Measurements from ENCODE around the gene PVALB. TPM values are rescaled to one million over a fixed set of nuclear protein-coding genes. Genes with fewer than 3 reads are reported as not detected.

Gene PVALB
- total and polyA plus RNA-seq, 2 of the 4 experiments (the other 2 are of a cell fraction) = not detected

DNA sequence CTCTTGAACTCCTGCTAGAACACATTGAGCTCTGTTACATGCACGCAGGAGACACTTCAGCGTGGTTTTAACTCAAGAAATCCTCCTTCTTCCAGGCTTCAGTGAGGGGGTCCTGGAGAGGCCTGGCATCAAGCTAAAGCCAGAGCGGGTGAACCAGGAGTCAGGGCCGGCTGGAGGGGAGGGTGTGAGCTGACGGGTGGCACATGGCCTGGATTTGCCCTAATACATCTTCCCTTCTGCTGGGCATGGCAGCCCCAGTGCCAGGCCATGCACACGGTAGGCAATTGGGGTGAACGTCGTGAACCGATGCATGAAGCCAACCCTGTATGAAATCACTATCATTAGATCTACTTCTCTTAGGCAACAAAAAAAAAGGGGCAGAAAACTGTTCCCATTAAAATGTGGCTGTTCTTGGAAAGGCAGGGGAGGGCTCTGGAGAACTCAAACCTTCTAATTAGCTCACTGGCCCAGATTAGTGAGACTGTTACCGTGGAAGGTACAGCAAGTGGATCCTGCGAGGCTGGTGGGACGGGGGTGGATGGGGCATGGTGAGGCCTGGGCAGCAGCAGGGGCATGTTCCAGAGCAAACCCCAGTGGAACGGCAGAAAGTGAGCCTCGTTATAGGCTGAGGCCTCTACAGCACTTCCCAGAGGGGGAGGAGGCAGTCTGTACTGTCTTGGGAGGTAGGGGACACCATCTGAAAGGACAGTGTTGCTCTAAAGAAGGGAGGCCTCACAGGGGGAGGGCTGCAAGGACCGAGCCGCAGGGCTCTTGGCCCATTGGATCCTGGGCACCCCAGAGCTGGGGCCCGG, 51.5 kb downstream of the PVALB start:
- no peak overlapping the region for H3K14ac ChIP-seq (replicated peaks; ENCODE audit: low read depth, low read length)
- no peaks in the 10 kb centered on the region for H3K27me3 ChIP-seq (ENCODE audit: control insufficient read depth, insufficient read depth, low read length)
- 61% methylated on average over 2 of the region's 17 CpGs; no CpG with 5 or more reads in 1 of the 2 experiments for WGBS, 2 experiments (ENCODE audit: extremely low coverage in 2 of 2, insufficient read length in 1 of 2)
- H2BK5ac ChIP-seq (ENCODE audit: low read depth, low read length, poor library complexity, severe bottlenecking) = no peak overlapping the region
- H2AFZ ChIP-seq (replicated peaks; ENCODE audit: low read length, poor library complexity) = no peak overlapping the region
- ChIA-PET CTCF (no interaction called here), POLR2A (ENCODE audit: unreplicated experiment) (no interaction called here)
- H3K18ac ChIP-seq (ENCODE audit: low read depth, low read length) = no peak overlapping the region
- H3K27ac ChIP-seq (ENCODE audit: insufficient read depth, low read length) = no peak overlapping the region
- no peak overlapping the region for H2BK20ac ChIP-seq (ENCODE audit: low read depth, low read length)
- H3K36me3 ChIP-seq (ENCODE audit: control insufficient read depth, insufficient read depth, low read length) = peaks cover 17% of the 10 kb centered on the region
- H3K9me3 ChIP-seq (ENCODE audit: control insufficient read depth, insufficient read depth, low read length) = no peaks in the 10 kb centered on the region
- no peak overlapping the region for H4K91ac ChIP-seq (ENCODE audit: insufficient read depth, low read depth, low read length)
- no peak overlapping the region for H3K4ac ChIP-seq (ENCODE audit: low read depth, low read length)
- H4K20me1 ChIP-seq (ENCODE audit: insufficient read depth, low read length) = no peaks in the 10 kb centered on the region; the same call in 1 of the 2 replicates
- no peak overlapping the region for H4K5ac ChIP-seq (ENCODE audit: low read depth, low read length)
- intact Hi-C loops (cut with micrococcal nuclease) (no loop called here), in situ Hi-C loops (cut with MboI; ENCODE audit: low sequenced_read_pairs) (no loop called here), dilution Hi-C loops (cut with HindIII; ENCODE audit: low sequenced_read_pairs, unreplicated experiment) (no loop called here)
- H2AK5ac ChIP-seq (ENCODE audit: low read depth, low read length) = no peak overlapping the region
- no peak overlapping the region for H3K4me2 ChIP-seq (ENCODE audit: low read depth, low read length)
- no peak overlapping the region for H3K56ac ChIP-seq (ENCODE audit: extremely low read depth, insufficient read depth, low read length)
- ATAC-seq (ENCODE audit: low read depth) (no peak), DNase-seq (no peak)
- no peak overlapping the region for H3K4me3 ChIP-seq (ENCODE audit: insufficient read depth, low read depth, low read length)
- peaks cover 6% of the 10 kb centered on the region; the same call in 1 of the 2 replicates for H3K4me1 ChIP-seq (ENCODE audit: control insufficient read depth, insufficient read depth, low read length)
- H2BK120ac ChIP-seq (ENCODE audit: low read depth, low read length) = no peak overlapping the region
- no peaks in the 10 kb centered on the region for H3K79me1 ChIP-seq (ENCODE audit: low read depth in 1 of 2, low read length in 2 of 2)
- H2AK9ac ChIP-seq (replicated peaks; ENCODE audit: low read depth, low read length, poor library complexity) = peak overlapping the region; percentile 35
- no peak overlapping the region for H4K8ac ChIP-seq (ENCODE audit: low read depth in 2 of 2, low read length in 2 of 2)
- no peak overlapping the region for H2BK15ac ChIP-seq (ENCODE audit: low read depth, low read length)
- BruUV-seq (replicated peaks) = no TSS peak
- H3K23ac ChIP-seq (ENCODE audit: low read depth, low read length) = no peak overlapping the region
- no peak overlapping the region for H3K9ac ChIP-seq (ENCODE audit: low read depth, low read length)
- H3K9me1 ChIP-seq (ENCODE audit: insufficient read depth, low read length) = peaks cover 8% of the 10 kb centered on the region
- no peak for TF ChIP-seq RCOR1 (IDR thresholded peaks at IDR 0.05; ENCODE audit: insufficient replicate concordance, low read length)
- TF ChIP-seq MAFK (IDR thresholded peaks at IDR 0.05; ENCODE audit: low read depth, low read length) = no peak
- no peak for TF ChIP-seq CHD1 (IDR thresholded peaks at IDR 0.05; ENCODE audit: low read depth, low read length)
- TF ChIP-seq MXI1 (IDR thresholded peaks at IDR 0.05; ENCODE audit: borderline replicate concordance, low read depth, low read length) = no peak
- TF ChIP-seq POLR2A (IDR thresholded peaks at IDR 0.05; ENCODE audit: low read depth, low read length) = no peak
- TF ChIP-seq RFX5 (IDR thresholded peaks at IDR 0.05; ENCODE audit: low read depth, low read length) = no peak
- TF ChIP-seq MAZ (IDR thresholded peaks at IDR 0.05; ENCODE audit: borderline replicate concordance, low read depth, low read length) = no peak
- TF ChIP-seq SMC3 (IDR thresholded peaks at IDR 0.05; ENCODE audit: low read depth, low read length) = no peak
- no peak for TF ChIP-seq FOS (IDR thresholded peaks at IDR 0.05; ENCODE audit: low read depth, low read length)
- no peak for TF ChIP-seq CEBPB (IDR thresholded peaks at IDR 0.05; ENCODE audit: low read depth, low read length)
- no peak for TF ChIP-seq RAD21 (IDR thresholded peaks at IDR 0.05; ENCODE audit: low read length)
- TF ChIP-seq BHLHE40 (IDR thresholded peaks at IDR 0.05; ENCODE audit: low read depth, low read length) = no peak
- TF ChIP-seq, protein P1, sequence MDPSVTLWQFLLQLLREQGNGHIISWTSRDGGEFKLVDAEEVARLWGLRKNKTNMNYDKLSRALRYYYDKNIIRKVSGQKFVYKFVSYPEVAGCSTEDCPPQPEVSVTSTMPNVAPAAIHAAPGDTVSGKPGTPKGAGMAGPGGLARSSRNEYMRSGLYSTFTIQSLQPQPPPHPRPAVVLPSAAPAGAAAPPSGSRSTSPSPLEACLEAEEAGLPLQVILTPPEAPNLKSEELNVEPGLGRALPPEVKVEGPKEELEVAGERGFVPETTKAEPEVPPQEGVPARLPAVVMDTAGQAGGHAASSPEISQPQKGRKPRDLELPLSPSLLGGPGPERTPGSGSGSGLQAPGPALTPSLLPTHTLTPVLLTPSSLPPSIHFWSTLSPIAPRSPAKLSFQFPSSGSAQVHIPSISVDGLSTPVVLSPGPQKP (IDR thresholded peaks at IDR 0.05; ENCODE audit: borderline replicate concordance, low read depth, low read length) = no peak
- TF ChIP-seq, protein P2, sequence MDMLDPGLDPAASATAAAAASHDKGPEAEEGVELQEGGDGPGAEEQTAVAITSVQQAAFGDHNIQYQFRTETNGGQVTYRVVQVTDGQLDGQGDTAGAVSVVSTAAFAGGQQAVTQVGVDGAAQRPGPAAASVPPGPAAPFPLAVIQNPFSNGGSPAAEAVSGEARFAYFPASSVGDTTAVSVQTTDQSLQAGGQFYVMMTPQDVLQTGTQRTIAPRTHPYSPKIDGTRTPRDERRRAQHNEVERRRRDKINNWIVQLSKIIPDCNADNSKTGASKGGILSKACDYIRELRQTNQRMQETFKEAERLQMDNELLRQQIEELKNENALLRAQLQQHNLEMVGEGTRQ (IDR thresholded peaks at IDR 0.05; ENCODE audit: low read depth, low read length) = no peak
- TF ChIP-seq CTCF (conservative IDR thresholded peaks at IDR 0.05; ENCODE audit: low read depth, low read length) = no peak
